ENCODE measurements around the gene ZNF384.

Gene ZNF384

GRCh38 chr12:6688999-6689882 is at the start of gene ZNF384:
TSS of gene ZNF384 (minus strand) at chr12:6689375. CDS start at chr12:6679520, 9,855 bp downstream.
- TF ChIP-seq, protein P1, sequence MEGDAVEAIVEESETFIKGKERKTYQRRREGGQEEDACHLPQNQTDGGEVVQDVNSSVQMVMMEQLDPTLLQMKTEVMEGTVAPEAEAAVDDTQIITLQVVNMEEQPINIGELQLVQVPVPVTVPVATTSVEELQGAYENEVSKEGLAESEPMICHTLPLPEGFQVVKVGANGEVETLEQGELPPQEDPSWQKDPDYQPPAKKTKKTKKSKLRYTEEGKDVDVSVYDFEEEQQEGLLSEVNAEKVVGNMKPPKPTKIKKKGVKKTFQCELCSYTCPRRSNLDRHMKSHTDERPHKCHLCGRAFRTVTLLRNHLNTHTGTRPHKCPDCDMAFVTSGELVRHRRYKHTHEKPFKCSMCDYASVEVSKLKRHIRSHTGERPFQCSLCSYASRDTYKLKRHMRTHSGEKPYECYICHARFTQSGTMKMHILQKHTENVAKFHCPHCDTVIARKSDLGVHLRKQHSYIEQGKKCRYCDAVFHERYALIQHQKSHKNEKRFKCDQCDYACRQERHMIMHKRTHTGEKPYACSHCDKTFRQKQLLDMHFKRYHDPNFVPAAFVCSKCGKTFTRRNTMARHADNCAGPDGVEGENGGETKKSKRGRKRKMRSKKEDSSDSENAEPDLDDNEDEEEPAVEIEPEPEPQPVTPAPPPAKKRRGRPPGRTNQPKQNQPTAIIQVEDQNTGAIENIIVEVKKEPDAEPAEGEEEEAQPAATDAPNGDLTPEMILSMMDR (IDR thresholded peaks at IDR 0.05; ENCODE audit: low read depth, low read length, missing control alignments), result peak; percentile 2
- peak; percentile 99 for DNase-seq (ENCODE audit: extremely low read depth, low read depth)
- peak within 1 kb of the TSS; percentile 63 for H3K4me3 ChIP-seq (replicated peaks; ENCODE audit: low read depth, low read length)

- no peak for DNase-seq (ENCODE audit: extremely low read depth, low read depth)
- TF ChIP-seq, protein P1 (IDR thresholded peaks at IDR 0.05; ENCODE audit: low read depth, low read length, missing control alignments), result no peak
- H3K4me3 ChIP-seq (replicated peaks; ENCODE audit: low read depth, low read length), result no peak overlapping the region
These were observed 47.6 kb upstream of the ZNF384 start for GRCh38 chr12:6736754-6737153.

- no peak for DNase-seq (ENCODE audit: extremely low read depth, low read depth)
- TF ChIP-seq, protein P1 (IDR thresholded peaks at IDR 0.05; ENCODE audit: low read depth, low read length, missing control alignments), result peak; percentile 71
- no peak overlapping the region for H3K4me3 ChIP-seq (replicated peaks; ENCODE audit: low read depth, low read length)
These were observed 46.4 kb upstream of the ZNF384 start for GRCh38 chr12:6735448-6736191.

- no peak overlapping the region for H3K4me3 ChIP-seq (replicated peaks; ENCODE audit: low read depth, low read length)
- TF ChIP-seq, protein P1 (IDR thresholded peaks at IDR 0.05; ENCODE audit: low read depth, low read length, missing control alignments), result no peak
- no peak for DNase-seq (ENCODE audit: extremely low read depth, low read depth)
These were observed 45.6 kb upstream of the ZNF384 start for GRCh38 chr12:6734506-6735387.

- DNase-seq (ENCODE audit: extremely low read depth, low read depth), result no peak
- H3K4me3 ChIP-seq (replicated peaks; ENCODE audit: low read depth, low read length), result no peak overlapping the region
- TF ChIP-seq, protein P1 (IDR thresholded peaks at IDR 0.05; ENCODE audit: low read depth, low read length, missing control alignments), result no peak
These were observed 41.0 kb upstream of the ZNF384 start for GRCh38 chr12:6730169-6730568.

DNA sequence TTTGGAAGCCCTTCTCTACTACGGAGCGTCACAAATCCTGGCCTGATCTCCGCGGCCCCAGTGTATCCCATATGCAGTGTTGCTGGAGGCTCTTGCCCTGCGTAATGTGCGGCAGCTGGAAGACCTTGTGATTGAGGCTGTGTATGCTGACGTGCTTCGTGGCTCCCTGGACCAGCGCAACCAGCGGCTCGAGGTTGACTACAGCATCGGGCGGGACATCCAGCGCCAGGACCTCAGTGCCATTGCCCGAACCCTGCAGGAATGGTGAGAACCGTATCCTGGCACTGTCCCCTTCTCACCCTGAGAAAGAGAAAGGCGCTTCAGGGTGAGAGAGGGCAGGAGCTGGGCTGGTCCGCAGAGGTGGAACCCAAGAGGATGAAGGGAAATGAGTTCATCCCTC is 40.0 kb upstream of the ZNF384 start:
- no peak for DNase-seq (ENCODE audit: extremely low read depth, low read depth)
- TF ChIP-seq, protein P1 (IDR thresholded peaks at IDR 0.05; ENCODE audit: low read depth, low read length, missing control alignments), result no peak
- no peak overlapping the region for H3K4me3 ChIP-seq (replicated peaks; ENCODE audit: low read depth, low read length)

All from HFF-Myc (cell line).